HepG2 (cell line): ENCODE measurements around the gene HAND1.

Experiments
- CBX2 ChIP-seq, 2 experiments: fragments of 200-600 bp in 1 of 2; sonication (generic); formaldehyde crosslinking in 1 of 2; IDR thresholded peaks; 2 replicates each; pipeline versions ENCODE4 v1.7.0 to v1.8.1; 2018 to 2022; ENCODE audit warnings: low read depth in 2 of 2, low read length in 1 of 2, mild to moderate bottlenecking in 1 of 2, missing genetic modification reagents in 1 of 2
- CHD4 ChIP-seq: fragments of 200-600 bp; sonication (generic); IDR thresholded peaks from 2 replicates; pipeline ENCODE4 v1.7.0; 2017; ENCODE audit warnings: mild to moderate bottlenecking, low read length, borderline replicate concordance
- GABPB1 ChIP-seq: IDR thresholded peaks from 2 replicates; pipeline ENCODE4 v1.6.1; 2016; ENCODE audit warnings: mild to moderate bottlenecking, missing genetic modification reagents, moderate library complexity, missing compliant biosample characterization
- MEIS1 ChIP-seq: sonication (generic); formaldehyde crosslinking; IDR thresholded peaks from 2 replicates; pipeline ENCODE4 v1.9.0; 2021; ENCODE audit warnings: mild to moderate bottlenecking, missing genetic modification reagents, moderate library complexity, borderline replicate concordance
- POLR2AphosphoS5 ChIP-seq: IDR thresholded peaks from 2 replicates; pipeline ENCODE4 v1.6.1; 2012; ENCODE audit warnings: low read depth, low read length
- SMAD9 ChIP-seq: sonication (generic); formaldehyde crosslinking; IDR thresholded peaks from 2 replicates; pipeline ENCODE4 v1.5.1; 2020; ENCODE audit warnings: mild to moderate bottlenecking, missing genetic modification reagents
- TARDBP ChIP-seq: sonication (generic); formaldehyde crosslinking; IDR thresholded peaks from 2 replicates; pipeline ENCODE4 v1.8.0; 2022; ENCODE audit warnings: mild to moderate bottlenecking, missing genetic modification reagents
- ZNF232 ChIP-seq: sonication (generic); formaldehyde crosslinking; IDR thresholded peaks from 2 replicates; pipeline ENCODE4 v1.4.0; 2020; ENCODE audit warnings: missing genetic modification reagents, borderline replicate concordance
- ZNF761 ChIP-seq: sonication (generic); formaldehyde crosslinking; conservative IDR thresholded peaks from 2 replicates; pipeline ENCODE4 v1.4.0; 2020; ENCODE audit warnings: mild to moderate bottlenecking, missing genetic modification reagents
- TF ChIP-seq, protein P1 (sequence below): sonication (generic); formaldehyde crosslinking; IDR thresholded peaks from 2 replicates; pipeline ENCODE4 v1.5.0; 2020; ENCODE audit warnings: mild to moderate bottlenecking, missing genetic modification reagents, moderate library complexity
- TF ChIP-seq, protein P2 (sequence below): IDR thresholded peaks from 2 replicates; pipeline ENCODE4 v1.6.1; 2012; ENCODE audit warnings: low read depth, low read length, improper control_type of control experiment
- TF ChIP-seq, protein P3 (sequence below): sonication (generic); formaldehyde crosslinking; IDR thresholded peaks from 2 replicates; pipeline ENCODE4 v1.5.1; 2020; ENCODE audit warnings: missing genetic modification reagents, mild to moderate bottlenecking, borderline replicate concordance

DNA sequence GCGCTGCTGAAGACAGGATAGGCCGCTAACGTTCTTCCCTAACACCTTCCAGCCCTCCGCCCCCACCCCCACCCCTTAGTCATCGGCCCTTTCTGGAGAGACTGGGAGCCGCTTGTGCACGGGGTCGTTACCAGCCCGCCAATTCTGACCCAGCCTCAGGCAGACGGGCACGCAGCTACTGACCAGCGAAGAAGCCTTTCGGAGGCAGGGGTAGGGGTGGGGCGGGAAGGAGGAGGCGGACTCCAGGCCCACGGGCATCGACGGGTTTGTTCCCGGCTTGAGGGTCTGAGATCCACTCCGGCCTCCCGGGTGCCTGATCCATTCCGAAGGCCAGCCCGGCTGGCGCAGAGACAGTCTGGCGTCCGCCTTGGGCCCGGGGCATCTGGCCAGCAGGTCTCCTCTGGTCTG, 729 bp upstream of the HAND1 start:
- TF ChIP-seq, protein P1, sequence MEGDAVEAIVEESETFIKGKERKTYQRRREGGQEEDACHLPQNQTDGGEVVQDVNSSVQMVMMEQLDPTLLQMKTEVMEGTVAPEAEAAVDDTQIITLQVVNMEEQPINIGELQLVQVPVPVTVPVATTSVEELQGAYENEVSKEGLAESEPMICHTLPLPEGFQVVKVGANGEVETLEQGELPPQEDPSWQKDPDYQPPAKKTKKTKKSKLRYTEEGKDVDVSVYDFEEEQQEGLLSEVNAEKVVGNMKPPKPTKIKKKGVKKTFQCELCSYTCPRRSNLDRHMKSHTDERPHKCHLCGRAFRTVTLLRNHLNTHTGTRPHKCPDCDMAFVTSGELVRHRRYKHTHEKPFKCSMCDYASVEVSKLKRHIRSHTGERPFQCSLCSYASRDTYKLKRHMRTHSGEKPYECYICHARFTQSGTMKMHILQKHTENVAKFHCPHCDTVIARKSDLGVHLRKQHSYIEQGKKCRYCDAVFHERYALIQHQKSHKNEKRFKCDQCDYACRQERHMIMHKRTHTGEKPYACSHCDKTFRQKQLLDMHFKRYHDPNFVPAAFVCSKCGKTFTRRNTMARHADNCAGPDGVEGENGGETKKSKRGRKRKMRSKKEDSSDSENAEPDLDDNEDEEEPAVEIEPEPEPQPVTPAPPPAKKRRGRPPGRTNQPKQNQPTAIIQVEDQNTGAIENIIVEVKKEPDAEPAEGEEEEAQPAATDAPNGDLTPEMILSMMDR (CRISPR knock-in tag) = no peak
- TF ChIP-seq MEIS1 (CRISPR knock-in tag) (no peak), CHD4 (no peak), GABPB1 (CRISPR knock-in tag) (no peak), ZNF232 (CRISPR knock-in tag) (no peak), SMAD9 (no peak), ZNF761 (CRISPR knock-in tag) (no peak), POLR2AphosphoS5 (no peak), TARDBP (CRISPR knock-in tag) (no peak), CBX2 (IDR thresholded peaks at IDR 0.05; ENCODE audit: low read depth, low read length) (no peak), CBX2 (CRISPR knock-in tag; IDR thresholded peaks at IDR 0.05; ENCODE audit: low read depth) (no peak)
- TF ChIP-seq, protein P2, sequence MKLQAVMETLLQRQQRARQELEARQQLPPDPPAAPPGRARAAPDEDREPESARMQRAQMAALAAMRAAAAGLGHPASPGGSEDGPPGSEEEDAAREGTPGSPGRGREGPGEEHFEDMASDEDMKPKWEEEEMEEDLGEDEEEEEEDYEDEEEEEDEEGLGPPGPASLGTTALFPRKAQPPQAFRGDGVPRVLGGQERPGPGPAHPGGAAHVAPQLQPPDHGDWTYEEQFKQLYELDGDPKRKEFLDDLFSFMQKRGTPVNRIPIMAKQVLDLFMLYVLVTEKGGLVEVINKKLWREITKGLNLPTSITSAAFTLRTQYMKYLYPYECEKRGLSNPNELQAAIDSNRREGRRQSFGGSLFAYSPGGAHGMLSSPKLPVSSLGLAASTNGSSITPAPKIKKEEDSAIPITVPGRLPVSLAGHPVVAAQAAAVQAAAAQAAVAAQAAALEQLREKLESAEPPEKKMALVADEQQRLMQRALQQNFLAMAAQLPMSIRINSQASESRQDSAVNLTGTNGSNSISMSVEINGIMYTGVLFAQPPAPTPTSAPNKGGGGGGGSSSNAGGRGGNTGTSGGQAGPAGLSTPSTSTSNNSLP = no peak
- TF ChIP-seq, protein P3, sequence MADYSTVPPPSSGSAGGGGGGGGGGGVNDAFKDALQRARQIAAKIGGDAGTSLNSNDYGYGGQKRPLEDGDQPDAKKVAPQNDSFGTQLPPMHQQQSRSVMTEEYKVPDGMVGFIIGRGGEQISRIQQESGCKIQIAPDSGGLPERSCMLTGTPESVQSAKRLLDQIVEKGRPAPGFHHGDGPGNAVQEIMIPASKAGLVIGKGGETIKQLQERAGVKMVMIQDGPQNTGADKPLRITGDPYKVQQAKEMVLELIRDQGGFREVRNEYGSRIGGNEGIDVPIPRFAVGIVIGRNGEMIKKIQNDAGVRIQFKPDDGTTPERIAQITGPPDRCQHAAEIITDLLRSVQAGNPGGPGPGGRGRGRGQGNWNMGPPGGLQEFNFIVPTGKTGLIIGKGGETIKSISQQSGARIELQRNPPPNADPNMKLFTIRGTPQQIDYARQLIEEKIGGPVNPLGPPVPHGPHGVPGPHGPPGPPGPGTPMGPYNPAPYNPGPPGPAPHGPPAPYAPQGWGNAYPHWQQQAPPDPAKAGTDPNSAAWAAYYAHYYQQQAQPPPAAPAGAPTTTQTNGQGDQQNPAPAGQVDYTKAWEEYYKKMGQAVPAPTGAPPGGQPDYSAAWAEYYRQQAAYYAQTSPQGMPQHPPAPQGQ (CRISPR knock-in tag) = no peak
